Renal pelvis (tissue), 3 donors: ENCODE measurements around the gene ZNF683. TPM values are rescaled to one million over a fixed set of nuclear protein-coding genes. Genes with fewer than 3 reads are reported as not detected.

Experiments used
- polyA plus RNA-seq, 3 donors: library from polyadenylated mRNA; unstranded; fragments of 120-200 nt; gene quantifications; one replicate each; pipeline ENCODE4 v1.2.1, GENCODE V29; 2013; ENCODE audit not compliant: insufficient read length in 3 of 3

ZNF683 gene
- polyA plus RNA-seq, 3 donors = 0.14 TPM; not detected in 2

Other genes starting within 250 kb of the ZNF683 start
- gene FAM110D, start 213.7 kb downstream of the ZNF683 start, polyA plus RNA-seq = 1 to 10 TPM; 1.2 to 1.7 (median 1.4) TPM
- under 1 TPM in 1 of 3 donors, not detected in 2; 0.19 TPM for gene C1orf232, start 203.8 kb downstream of the ZNF683 start, polyA plus RNA-seq
- gene ZNF593, start 202.8 kb downstream of the ZNF683 start, polyA plus RNA-seq = 10 to 100 TPM; 20.8 to 25.7 (median 21.0) TPM
- gene ZNF593OS, start 200.9 kb downstream of the ZNF683 start, polyA plus RNA-seq = 1 to 10 TPM; 1.2 to 1.8 (median 1.5) TPM
- gene CNKSR1, start 195.3 kb downstream of the ZNF683 start, polyA plus RNA-seq = 10 to 100 TPM; 11.9 to 25.6 (median 25.4) TPM
- gene CATSPER4, start 182.1 kb downstream of the ZNF683 start, polyA plus RNA-seq = under 1 TPM in 2 of 3 donors, not detected in 1; 0.14 TPM
- gene CEP85, start 138.6 kb downstream of the ZNF683 start, polyA plus RNA-seq = 10 to 100 TPM; 16.2 to 22.5 (median 20.9) TPM
- gene SH3BGRL3, start 92.7 kb downstream of the ZNF683 start, polyA plus RNA-seq = 100 to 1,000 TPM in 1 of 3 donors, 10 to 100 TPM in 2; 85.2 to 120 (median 92.9) TPM
- gene UBXN11, start 66.1 kb downstream of the ZNF683 start, polyA plus RNA-seq = 10 to 100 TPM; 44.3 to 52.2 (median 51.7) TPM
- gene CD52, start 54.8 kb downstream of the ZNF683 start, polyA plus RNA-seq = 1 to 10 TPM; 3.3 to 6.7 (median 4.7) TPM
- 1 to 10 TPM in 1 of 3 donors, under 1 TPM in 2; 0.61 to 1.6 (median 0.83) TPM for gene CRYBG2, start 18.6 kb downstream of the ZNF683 start, polyA plus RNA-seq
- under 1 TPM; 0.04 to 0.12 (median 0.09) TPM for gene LIN28A, start 38.1 kb upstream of the ZNF683 start, polyA plus RNA-seq
- 10 to 100 TPM; 34.5 to 45.6 (median 42.7) TPM for gene DHDDS, start 59.6 kb upstream of the ZNF683 start, polyA plus RNA-seq
- 1,000 to 10,000 TPM; 1,074 to 1,211 (median 1,107) TPM for gene HMGN2, start 99.7 kb upstream of the ZNF683 start, polyA plus RNA-seq
- gene RPS6KA1, start 157.0 kb upstream of the ZNF683 start, polyA plus RNA-seq = 10 to 100 TPM; 21.2 to 24.5 (median 22.2) TPM